Measurements from ENCODE around the gene ZNF358.

ZNF358 gene

GRCh38 chr19:7539827-7540425 lies 24.0 kb downstream of the ZNF358 start:
- no peak for DNase-seq

DNA sequence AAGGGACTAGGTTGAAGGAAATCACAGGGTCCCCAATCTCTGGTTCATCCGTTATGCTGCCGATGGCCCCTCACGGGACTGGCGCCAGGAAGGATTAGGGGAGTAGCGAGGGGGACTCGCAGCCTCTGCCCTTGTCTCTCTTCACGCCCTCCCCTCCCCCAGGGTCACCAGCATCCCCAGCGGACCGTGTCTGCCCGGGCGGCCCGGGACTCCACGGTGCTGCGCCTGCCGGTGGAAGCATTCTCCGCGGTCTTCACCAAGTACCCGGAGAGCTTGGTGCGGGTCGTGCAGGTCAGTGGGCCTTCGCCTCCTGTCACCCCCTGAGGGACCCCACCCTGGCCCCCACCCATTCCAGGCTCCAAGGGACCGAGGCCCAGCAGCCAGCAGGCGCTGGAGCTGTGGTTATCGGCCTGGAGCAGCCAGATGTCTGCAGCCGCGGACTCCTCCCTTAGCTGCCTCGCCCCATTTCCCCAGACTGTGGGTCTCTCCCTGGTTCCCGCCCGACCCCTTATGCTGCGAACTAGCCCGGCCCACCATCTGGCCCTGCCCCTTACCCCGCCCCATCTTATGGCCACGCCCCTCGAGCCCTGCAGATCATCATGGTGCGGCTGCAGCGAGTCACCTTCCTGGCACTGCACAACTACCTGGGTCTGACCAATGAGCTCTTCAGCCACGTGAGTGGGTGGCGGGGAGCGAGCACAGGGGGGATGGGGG lies 25.0 kb downstream of the ZNF358 start:
- no peak for DNase-seq

GRCh38 chr19:7541475-7541824 lies 25.5 kb downstream of the ZNF358 start:
- no peak for DNase-seq

- no peak for DNase-seq
These were observed 26.0 kb downstream of the ZNF358 start for GRCh38 chr19:7541828-7542443.

GRCh38 chr19:7542556-7543348 lies 26.8 kb downstream of the ZNF358 start:
- DNase-seq: no peak

- no peak for DNase-seq
These were observed 28.7 kb downstream of the ZNF358 start for GRCh38 chr19:7544626-7545025.

DNA sequence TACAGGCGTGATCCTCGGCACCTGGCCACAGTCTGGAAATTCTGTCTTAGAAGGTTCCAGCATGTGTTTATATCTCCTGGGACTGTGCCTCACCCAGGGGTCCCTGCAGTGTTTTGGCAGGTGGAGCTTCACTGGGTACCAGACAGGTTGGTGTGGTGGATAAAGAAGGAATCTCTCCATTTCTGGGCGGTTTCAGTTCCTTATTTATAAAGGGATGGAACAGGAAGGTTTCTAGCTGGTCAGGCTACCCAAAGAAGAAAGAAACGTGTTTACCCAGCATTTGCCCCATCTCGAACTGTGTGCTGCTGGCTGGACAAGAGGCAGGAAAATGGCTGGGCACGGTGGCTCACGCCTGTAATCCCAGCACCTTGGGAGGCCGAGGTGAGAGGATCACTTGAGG lies 29.4 kb downstream of the ZNF358 start:
- DNase-seq: peak; percentile 4

DNA sequence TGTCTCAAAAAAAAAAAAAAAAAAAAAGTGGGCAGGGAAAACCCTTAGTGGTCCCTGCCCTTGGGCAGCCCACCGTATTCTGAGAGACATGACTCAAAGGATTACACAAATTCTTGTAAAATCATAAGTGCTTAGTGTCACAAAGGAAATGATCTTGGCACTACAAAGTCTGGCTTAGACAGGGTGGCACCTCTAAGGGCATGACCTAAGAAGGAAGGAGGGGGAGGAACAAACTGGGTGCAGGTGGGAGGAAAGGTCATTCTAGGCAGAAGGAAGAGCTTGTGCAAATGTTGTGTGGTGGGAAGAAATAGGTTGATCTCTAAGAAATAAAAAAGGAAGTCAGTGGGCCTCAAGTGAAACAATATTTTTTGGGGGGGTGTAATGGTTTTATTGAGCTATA lies 30.0 kb downstream of the ZNF358 start:
- DNase-seq: no peak

DNA sequence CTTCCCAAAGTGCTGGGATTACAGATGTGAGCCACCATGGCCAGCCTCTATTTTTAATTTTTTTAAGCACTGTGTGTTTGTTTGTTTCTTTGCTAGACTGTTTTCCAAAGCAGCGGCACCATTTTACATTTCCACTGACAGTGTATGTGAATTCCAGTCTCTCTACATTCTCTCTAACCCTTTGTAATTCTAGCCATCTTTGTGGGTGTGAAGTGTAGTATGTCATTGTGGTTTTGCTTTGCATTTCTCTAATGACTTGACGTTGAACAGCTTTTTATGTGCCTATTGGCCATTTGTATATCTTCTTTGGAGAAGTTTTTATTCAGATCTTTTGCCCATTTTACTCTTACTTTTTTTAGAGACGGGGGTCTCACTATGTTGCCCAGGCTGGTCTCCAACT lies 31.3 kb downstream of the ZNF358 start:
- DNase-seq: no peak

- DNase-seq: no peak
These were observed 33.7 kb downstream of the ZNF358 start for GRCh38 chr19:7549429-7550148.

DNA sequence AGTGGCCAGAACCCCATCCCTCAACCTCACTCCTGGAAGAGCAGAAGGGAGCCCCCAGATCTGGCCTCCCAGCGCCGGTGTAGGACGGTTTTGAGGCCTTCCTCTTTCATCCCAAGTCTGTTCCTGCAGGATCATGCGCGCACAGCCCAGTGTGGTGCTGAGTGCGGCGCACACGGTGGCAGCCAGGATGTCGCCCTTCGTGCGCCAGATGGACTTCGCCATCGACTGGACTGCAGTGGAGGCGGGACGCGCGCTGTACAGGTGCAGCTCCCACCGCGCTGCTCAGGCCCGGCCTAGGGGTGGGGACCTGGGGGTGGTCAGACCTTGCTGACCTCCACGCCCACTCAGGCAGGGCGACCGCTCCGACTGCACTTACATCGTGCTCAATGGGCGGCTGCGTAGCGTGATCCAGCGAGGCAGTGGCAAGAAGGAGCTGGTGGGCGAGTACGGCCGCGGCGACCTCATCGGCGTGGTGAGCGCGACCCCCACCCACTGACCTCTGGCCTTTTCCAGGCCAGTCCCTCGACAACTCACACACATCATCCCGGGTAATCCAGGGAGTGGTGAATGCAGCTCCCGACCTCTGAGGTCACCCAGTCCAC lies 34.4 kb downstream of the ZNF358 start:
- DNase-seq: no peak

DNA sequence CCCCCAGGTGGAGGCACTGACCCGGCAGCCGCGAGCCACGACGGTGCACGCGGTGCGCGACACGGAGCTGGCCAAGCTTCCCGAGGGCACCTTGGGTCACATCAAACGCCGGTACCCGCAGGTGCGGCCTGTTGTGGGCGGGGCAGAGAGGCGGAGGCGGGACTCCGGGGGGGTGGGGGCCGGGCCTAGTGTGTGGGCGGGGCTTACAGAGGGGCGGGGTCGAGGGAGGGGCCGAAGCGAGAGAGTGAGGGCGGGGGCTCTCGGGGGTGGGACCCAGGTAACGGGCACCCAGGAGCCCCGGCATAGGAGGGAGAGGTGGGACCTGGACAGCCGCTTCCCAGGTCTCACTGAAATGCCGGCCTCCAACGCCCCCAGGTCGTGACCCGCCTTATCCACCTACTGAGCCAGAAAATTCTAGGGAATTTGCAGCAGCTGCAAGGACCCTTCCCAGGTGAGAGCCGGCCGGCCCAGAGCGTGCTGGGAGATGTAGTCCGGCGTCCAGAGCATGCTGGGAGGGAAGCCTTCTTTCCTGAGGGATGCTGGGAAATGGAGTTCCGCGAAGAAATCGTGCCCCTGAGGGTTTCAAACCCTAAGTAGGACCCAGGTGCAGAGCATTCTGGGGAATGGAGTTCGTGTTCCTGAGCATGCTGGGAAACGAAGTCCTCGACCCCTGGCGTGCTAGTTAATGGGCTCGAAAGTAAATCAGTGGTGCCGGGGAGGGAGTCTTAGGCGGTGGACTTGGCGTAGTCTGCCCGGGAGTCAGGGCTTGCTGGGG lies 35.3 kb downstream of the ZNF358 start:
- DNase-seq: peak; percentile 65

DNA sequence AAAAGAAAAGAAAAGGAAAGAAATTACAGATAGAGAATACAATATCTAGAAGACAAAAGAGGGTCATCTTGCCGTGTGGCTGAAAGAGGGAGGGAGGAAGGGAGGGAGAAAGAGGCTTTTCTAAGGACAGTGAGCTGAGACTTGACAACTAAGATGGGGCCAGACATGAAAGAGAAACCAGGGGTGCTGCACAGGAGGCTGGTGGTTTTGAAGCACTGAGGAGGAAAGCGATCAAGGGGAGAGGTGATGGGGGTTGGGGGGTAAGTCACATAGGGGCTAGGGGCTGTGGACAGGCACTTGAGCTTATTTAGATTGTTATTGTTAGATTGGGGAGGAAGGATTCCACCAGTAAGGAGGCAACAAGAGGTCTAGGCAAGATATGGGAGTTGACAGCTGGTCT lies 36.9 kb downstream of the ZNF358 start:
- DNase-seq: no peak

DNA sequence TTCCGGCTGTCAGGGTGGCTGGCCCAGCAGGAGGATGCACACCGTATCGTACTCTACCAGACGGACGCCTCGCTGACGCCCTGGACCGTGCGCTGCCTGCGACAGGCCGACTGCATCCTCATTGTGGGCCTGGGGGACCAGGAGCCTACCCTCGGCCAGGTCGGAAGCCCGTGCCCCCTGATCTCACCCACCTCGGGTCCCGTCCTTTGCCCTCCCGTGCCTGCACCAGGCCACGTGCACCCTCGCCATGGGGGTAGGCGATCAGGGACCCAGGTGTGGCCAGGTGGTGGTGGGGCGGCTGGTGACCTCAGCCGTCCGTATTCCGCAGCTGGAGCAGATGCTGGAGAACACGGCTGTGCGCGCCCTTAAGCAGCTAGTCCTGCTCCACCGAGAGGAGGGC lies 38.7 kb downstream of the ZNF358 start:
- no peak for DNase-seq

GRCh38 chr19:7554990-7555864 lies 39.3 kb downstream of the ZNF358 start:
- no peak for DNase-seq

DNA sequence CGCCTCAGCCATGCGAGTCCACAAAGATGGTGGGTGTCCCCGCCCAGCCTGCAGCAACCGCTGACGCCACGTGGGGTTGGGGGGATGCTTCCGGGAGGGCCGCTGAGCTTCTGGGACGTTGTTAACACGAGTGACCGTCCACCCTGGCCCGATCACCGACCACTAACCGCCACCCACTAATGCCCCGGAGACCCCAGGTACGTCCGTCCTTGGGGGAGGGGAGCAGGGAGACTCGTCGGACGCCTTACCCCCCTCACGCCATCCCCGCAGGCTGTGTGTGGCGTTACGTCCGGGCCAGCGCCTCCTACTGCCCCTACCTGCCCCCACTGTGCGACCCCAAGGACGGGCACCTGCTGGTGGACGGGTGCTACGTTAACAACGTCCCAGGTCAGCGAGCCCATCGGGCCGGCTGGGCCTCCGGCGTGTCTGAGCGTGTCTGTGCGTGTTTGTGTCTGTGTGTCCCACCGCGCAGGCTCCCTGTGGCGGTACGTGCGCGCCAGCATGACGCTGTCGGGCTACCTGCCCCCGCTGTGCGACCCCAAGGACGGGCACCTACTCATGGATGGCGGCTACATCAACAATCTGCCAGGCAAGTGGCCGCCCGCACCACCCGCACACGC lies 40.9 kb downstream of the ZNF358 start:
- no peak for DNase-seq

DNA sequence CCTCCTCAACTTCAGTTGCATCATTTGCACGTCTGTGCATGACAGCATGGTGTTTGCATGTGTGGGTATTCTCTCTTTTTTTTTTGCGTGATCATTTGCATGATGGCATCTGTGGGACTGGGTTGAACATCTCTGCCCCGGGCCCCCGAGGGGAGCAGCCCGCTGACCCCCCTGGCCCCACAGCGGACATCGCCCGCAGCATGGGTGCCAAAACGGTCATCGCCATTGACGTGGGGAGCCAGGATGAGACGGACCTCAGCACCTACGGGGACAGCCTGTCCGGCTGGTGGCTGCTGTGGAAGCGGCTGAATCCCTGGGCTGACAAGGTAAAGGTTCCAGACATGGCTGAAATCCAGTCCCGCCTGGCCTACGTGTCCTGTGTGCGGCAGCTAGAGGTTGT lies 42.8 kb downstream of the ZNF358 start:
- no peak for DNase-seq

- no peak for DNase-seq
These were observed 43.2 kb downstream of the ZNF358 start for GRCh38 chr19:7559102-7559501.

- no peak for DNase-seq
These were observed 44.4 kb downstream of the ZNF358 start for GRCh38 chr19:7560255-7560654.

- DNase-seq: no peak
These were observed 45.4 kb downstream of the ZNF358 start for GRCh38 chr19:7561325-7561724.

All from midbrain (tissue), 1 donor.